HepG2 (cell line): ENCODE results near the gene INPP5E. TPM values are rescaled to one million over a fixed set of nuclear protein-coding genes. Genes with fewer than 3 reads are reported as not detected.

ENCODE experiments used
- ATAC-seq: fragments of 200-7000 bp; cut with Tn5 transposase; 3 replicates; pipeline ENCODE4 v1.9.1; 2020; ENCODE audit warnings: mild to moderate bottlenecking, moderate library complexity
- BruUV-seq: library from RNA; stranded (reverse); fragments of 400-500 nt; replicated peaks from 2 replicates; lab custom pipeline; 2021; lab: Mats Ljungman, UMichigan
- CTCF ChIA-PET: fragments of 300-600 bp; formaldehyde crosslinking; extraction: SDS; loops from one replicate; lab custom pipeline; 2021; ENCODE audit warnings: low total read pairs, inconsistent platforms, low intra/inter-chr PET ratio; lab: Yijun Ruan, JAX
- POLR2A ChIA-PET: fragments of 350-600 bp; sonication (Branson Sonifier 250); formaldehyde crosslinking; loops from one replicate; lab custom pipeline; 2020; ENCODE audit warnings: antibody characterized with exemption, inconsistent platforms; lab: Yijun Ruan, JAX
- DNase-seq: peaks from one replicate; pipeline ENCODE4 v3.0.0-alpha.2; 2015; ENCODE audit warnings: low spot score
- FAIRE-seq: peaks from 3 replicates; lab custom pipeline; 2011; peaks lifted over from hg19 to GRCh38; lab: Jason Lieb, UNC
- H2AFZ ChIP-seq: one replicate; pipeline ENCODE4 v1.6.1; 2011; ENCODE audit warnings: low read length, inconsistent platforms
- H3K27ac ChIP-seq: fragments of 300-600 bp; 3 replicates; pipeline ENCODE4 v1.8.0; 2011; ENCODE audit warnings: mixed run types, mild to moderate bottlenecking, mixed read lengths, low read length, inconsistent platforms; ENCODE audit not compliant: insufficient read depth; ENCODE audit errors: extremely low read length
- H3K27me3 ChIP-seq, 2 experiments: fragments of 200-600 bp in 1 of 2; 2 replicates in 1 of 2; 3 replicates in 1 of 2; pipeline versions ENCODE4 v1.6.0 to v1.8.0; 2011; ENCODE audit warnings: low read length in 2 of 2, mild to moderate bottlenecking in 2 of 2, moderate library complexity in 2 of 2, inconsistent platforms in 1 of 2; ENCODE audit not compliant: insufficient read depth in 2 of 2, control insufficient read depth in 1 of 2
- H3K36me3 ChIP-seq, 2 experiments: fragments of 200-600 bp in 1 of 2; replicated peaks in 1 of 2; 2 replicates in 1 of 2; 3 replicates in 1 of 2; pipeline versions ENCODE4 v1.5.1 to v1.8.0; 2011; ENCODE audit warnings: low read length in 2 of 2, inconsistent platforms in 1 of 2; ENCODE audit not compliant: insufficient read depth in 2 of 2, control insufficient read depth in 1 of 2
- H3K4me1 ChIP-seq: 2 replicates; pipeline ENCODE4 v1.5.1; 2012; ENCODE audit warnings: low read length, inconsistent platforms; ENCODE audit not compliant: insufficient read depth
- H3K4me2 ChIP-seq: 2 replicates; pipeline ENCODE4 v1.6.0; 2011; ENCODE audit warnings: low read depth, low read length, inconsistent platforms
- H3K4me3 ChIP-seq, 3 experiments: fragments of 200-600 bp in 1 of 3; sonication (generic), shearing (Covaris generic) in 1 of 3; replicated peaks in 1 of 3; 2 replicates each; pipeline ENCODE4 v1.5.1; 2011 to 2016; ENCODE audit warnings: low read length in 3 of 3, inconsistent platforms in 2 of 3, low read depth in 2 of 3, mild to moderate bottlenecking in 2 of 3, control low read depth in 1 of 3, mixed read lengths in 1 of 3; ENCODE audit not compliant: insufficient read depth in 1 of 3
- H3K79me2 ChIP-seq: one replicate; pipeline ENCODE4 v1.6.1; 2011; ENCODE audit warnings: low read length, inconsistent platforms; ENCODE audit not compliant: insufficient read depth
- H3K9ac ChIP-seq: 2 replicates; pipeline ENCODE4 v1.6.0; 2011; ENCODE audit warnings: mild to moderate bottlenecking, low read depth, low read length, inconsistent platforms; ENCODE audit not compliant: insufficient read depth
- H3K9me3 ChIP-seq: 2 replicates; pipeline ENCODE4 v1.5.1; 2012; ENCODE audit warnings: mild to moderate bottlenecking, low read length
- H4K20me1 ChIP-seq: 2 replicates; pipeline ENCODE4 v1.6.0; 2011; ENCODE audit warnings: inconsistent platforms, mild to moderate bottlenecking, low read length, moderate library complexity; ENCODE audit not compliant: insufficient read depth
- ASH2L ChIP-seq: fragments of 300-600, 200-600 bp; sonication (generic); IDR thresholded peaks from 2 replicates; pipeline ENCODE4 v1.7.0; 2017; ENCODE audit warnings: low read depth, mild to moderate bottlenecking, moderate library complexity, mixed read lengths, low read length; ENCODE audit not compliant: insufficient read length
- CC2D1A ChIP-seq: sonication (generic); formaldehyde crosslinking; IDR thresholded peaks from 2 replicates; pipeline ENCODE4 v1.8.1; 2023; ENCODE audit warnings: mild to moderate bottlenecking, missing genetic modification reagents
- DRAP1 ChIP-seq: IDR thresholded peaks from 2 replicates; pipeline ENCODE4 v1.6.1; 2016; ENCODE audit warnings: missing genetic modification reagents, missing compliant biosample characterization
- MAF1 ChIP-seq: sonication (generic); formaldehyde crosslinking; IDR thresholded peaks from 2 replicates; pipeline ENCODE4 v1.5.0; 2020; ENCODE audit warnings: missing genetic modification reagents, borderline replicate concordance
- MEIS2 ChIP-seq: sonication (generic); formaldehyde crosslinking; IDR thresholded peaks from 2 replicates; pipeline ENCODE4 v1.9.0; 2021; ENCODE audit warnings: mild to moderate bottlenecking, missing genetic modification reagents
- ONECUT2 ChIP-seq: sonication (generic); formaldehyde crosslinking; IDR thresholded peaks from 2 replicates; pipeline ENCODE4 v1.4.0; 2020; ENCODE audit warnings: missing genetic modification reagents
- PAX8 ChIP-seq: sonication (generic); formaldehyde crosslinking; IDR thresholded peaks from 2 replicates; pipeline ENCODE4 v1.8.0; 2022; ENCODE audit warnings: mild to moderate bottlenecking, missing genetic modification reagents, borderline replicate concordance
- POLR2A ChIP-seq, 2 experiments: IDR thresholded peaks; 2 replicates each; pipeline ENCODE4 v1.6.1; 2011; ENCODE audit warnings: low read depth in 2 of 2, low read length in 2 of 2, mild to moderate bottlenecking in 1 of 2, moderate library complexity in 1 of 2; ENCODE audit not compliant: insufficient read depth in 1 of 2
- TEAD3 ChIP-seq: optimal IDR thresholded peaks from 2 replicates; pipeline ENCODE3; 2016; ENCODE audit warnings: borderline replicate concordance
- TSC22D2 ChIP-seq: sonication (generic); formaldehyde crosslinking; IDR thresholded peaks from 2 replicates; pipeline ENCODE4 v1.5.1; 2020; ENCODE audit warnings: missing genetic modification reagents, mild to moderate bottlenecking, borderline replicate concordance
- YEATS4 ChIP-seq: sonication (generic); formaldehyde crosslinking; IDR thresholded peaks from 2 replicates; pipeline ENCODE4 v1.4.0; 2020; ENCODE audit warnings: missing genetic modification reagents, borderline replicate concordance
- ZNF512 ChIP-seq: sonication (generic); formaldehyde crosslinking; IDR thresholded peaks from 2 replicates; pipeline ENCODE4 v1.4.0; 2020; ENCODE audit warnings: mild to moderate bottlenecking, missing genetic modification reagents
- WGBS: methylation state at CpG from one replicate; pipeline ENCODE4 v1.1.6; 2017; ENCODE audit warnings: low lambda C conversion rate; 5-methylcytosine and 5-hydroxymethylcytosine counted together
- in situ Hi-C: cut with HindIII; loops from 2 replicates; pipeline ENCODE4 v1.10.0; 2017; ENCODE audit warnings: low pct_unique_long_range_greater_than_20kb; ENCODE audit not compliant: extremely low pct_ligation_motif_present
- intact Hi-C: fragments of 100-400 bp; cut with micrococcal nuclease; formaldehyde crosslinking; loops from one replicate; pipeline ENCODE4 v1.10.0; 2022; ENCODE audit not compliant: unreplicated experiment
- polyA plus RNA-seq, 8 experiments: library from polyadenylated mRNA; depleted of rRNA in 3 of 8; stranded (reverse) in 7 of 8; unstranded in 1 of 8; fragments of >200 nt; fragmentation: Illumina TruSeq in 4 of 8; extraction: Trizol in 4 of 8; gene quantifications; 2 replicates each; pipeline versions ENCODE4 v1.2.1 to v1.2.3, GENCODE V29; 2011 to 2016; ENCODE audit warnings: low read depth in 4 of 8, missing spikeins in 1 of 8, mixed read lengths in 1 of 8; ENCODE audit not compliant: insufficient read depth in 1 of 8
- total RNA-seq, 5 experiments: library from RNA; depleted of rRNA; stranded (reverse); fragments of >200 nt; fragmentation: Illumina TruSeq; extraction: Trizol; gene quantifications; 2 replicates each; pipeline ENCODE4 v1.2.3, GENCODE V29; 2016; ENCODE audit warnings: low read depth in 1 of 5
- TF ChIP-seq, protein P1 (sequence below): sonication (generic); formaldehyde crosslinking; IDR thresholded peaks from 2 replicates; pipeline ENCODE4 v1.4.0; 2020; ENCODE audit warnings: mild to moderate bottlenecking, missing genetic modification reagents
- TF ChIP-seq, protein P2 (sequence below): sonication (generic); formaldehyde crosslinking; IDR thresholded peaks from 2 replicates; pipeline ENCODE4 v1.5.0; 2020; ENCODE audit warnings: mild to moderate bottlenecking, missing genetic modification reagents
- TF ChIP-seq, protein P3 (sequence below), 2 experiments: sonication (generic) in 1 of 2; formaldehyde crosslinking in 1 of 2; IDR thresholded peaks; 2 replicates each; pipeline versions ENCODE4 v1.5.1 to v1.6.1; 2011 to 2020; ENCODE audit warnings: borderline replicate concordance in 1 of 2, low read depth in 1 of 2, low read length in 1 of 2, mild to moderate bottlenecking in 1 of 2, missing genetic modification reagents in 1 of 2, moderate library complexity in 1 of 2

Gene INPP5E
- total and polyA plus RNA-seq, 2 of the 13 experiments (the other 11 are each of a cell fraction or from before 2014, with no cell fraction given), result 5.5 TPM

- TF ChIP-seq, protein P1, sequence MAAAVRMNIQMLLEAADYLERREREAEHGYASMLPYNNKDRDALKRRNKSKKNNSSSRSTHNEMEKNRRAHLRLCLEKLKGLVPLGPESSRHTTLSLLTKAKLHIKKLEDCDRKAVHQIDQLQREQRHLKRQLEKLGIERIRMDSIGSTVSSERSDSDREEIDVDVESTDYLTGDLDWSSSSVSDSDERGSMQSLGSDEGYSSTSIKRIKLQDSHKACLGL (CRISPR knock-in tag), result 0 out of 2 replicates have a peak, but pooled peaks have one; percentile 26
- TF ChIP-seq MAF1 (CRISPR knock-in tag) (no peak), ASH2L (peak; percentile 62)
- TF ChIP-seq, all 625 proteins: peak for 12
Measured at GRCh38 chr9:136482046-136482792, 42.6 kb upstream of the INPP5E start (continued).

DNA sequence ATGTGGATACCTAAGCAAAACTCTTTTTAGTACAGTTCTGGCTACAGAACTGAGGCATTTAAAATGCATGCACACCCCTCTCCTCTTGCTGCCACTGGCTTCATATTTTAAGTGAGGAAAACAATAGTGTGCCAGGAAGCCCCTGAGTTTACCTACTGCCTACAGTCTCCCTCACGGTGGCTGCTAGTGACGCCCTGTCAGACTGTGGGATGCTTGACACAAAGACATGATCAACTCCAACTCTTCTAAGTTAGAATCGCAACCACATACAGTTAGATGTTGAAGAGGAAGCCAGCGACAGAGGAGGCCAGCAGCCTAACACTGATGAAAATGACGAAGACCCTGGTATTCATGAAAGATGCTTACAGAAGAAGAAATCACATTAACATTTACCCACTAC is 41.9 kb upstream of the INPP5E start:
- CTCF ChIA-PET, result no interaction called here
- Histone ChIP-seq H3K27ac (peak overlapping the region; percentile 92), H3K27me3 (peaks cover 1 to 6% of the 10 kb centered on the region in 2 experiments; a peak in 2 of 5 replicates), H3K4me1 (peaks cover 42% of the 10 kb centered on the region), H3K4me2 (peak overlapping the region; percentile 94), H4K20me1 (peaks cover 47% of the 10 kb centered on the region), H3K9ac (peak overlapping the region; percentile 99), H3K4me3 (peak overlapping the region; percentile 74 to 98 (median 87)), H3K36me3 (peaks cover 12 to 31% of the 10 kb centered on the region in 2 experiments; a peak in 4 of 5 replicates), H2AFZ (no peak overlapping the region), H3K79me2 (peaks cover 44% of the 10 kb centered on the region), H3K9me3 (no peaks in the 10 kb centered on the region)
- WGBS, result 23% methylated on average over 5 of the region's 5 CpGs
- FAIRE-seq (peak; percentile 8), DNase-seq (no peak), ATAC-seq (no peak)
- in situ Hi-C loops (no loop called here), intact Hi-C loops (no loop called here)
- POLR2A ChIA-PET, result no interaction called here
- no TSS peak for BruUV-seq
- TF ChIP-seq CC2D1A, result no peak
- TF ChIP-seq ZNF512 (CRISPR knock-in tag), result no peak
- TF ChIP-seq, protein P2, sequence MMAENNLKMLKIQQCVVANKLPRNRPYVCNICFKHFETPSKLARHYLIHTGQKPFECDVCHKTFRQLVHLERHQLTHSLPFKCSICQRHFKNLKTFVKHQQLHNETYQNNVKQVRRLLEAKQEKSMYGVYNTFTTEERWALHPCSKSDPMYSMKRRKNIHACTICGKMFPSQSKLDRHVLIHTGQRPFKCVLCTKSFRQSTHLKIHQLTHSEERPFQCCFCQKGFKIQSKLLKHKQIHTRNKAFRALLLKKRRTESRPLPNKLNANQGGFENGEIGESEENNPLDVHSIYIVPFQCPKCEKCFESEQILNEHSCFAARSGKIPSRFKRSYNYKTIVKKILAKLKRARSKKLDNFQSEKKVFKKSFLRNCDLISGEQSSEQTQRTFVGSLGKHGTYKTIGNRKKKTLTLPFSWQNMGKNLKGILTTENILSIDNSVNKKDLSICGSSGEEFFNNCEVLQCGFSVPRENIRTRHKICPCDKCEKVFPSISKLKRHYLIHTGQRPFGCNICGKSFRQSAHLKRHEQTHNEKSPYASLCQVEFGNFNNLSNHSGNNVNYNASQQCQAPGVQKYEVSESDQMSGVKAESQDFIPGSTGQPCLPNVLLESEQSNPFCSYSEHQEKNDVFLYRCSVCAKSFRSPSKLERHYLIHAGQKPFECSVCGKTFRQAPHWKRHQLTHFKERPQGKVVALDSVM (CRISPR knock-in tag), result no peak
- 0 out of 4 replicates have a peak, but pooled peaks of 1 of the 2 experiments have one; percentile 20 for TF ChIP-seq POLR2A (IDR thresholded peaks at IDR 0.05; ENCODE audit: insufficient read depth in 1 of 2, low read depth in 2 of 2, low read length in 2 of 2)
- peak; percentile 13 for TF ChIP-seq TEAD3 (CRISPR knock-in tag)
- no peak for TF ChIP-seq TSC22D2
- TF ChIP-seq PAX8, result no peak
- TF ChIP-seq, protein P3, sequence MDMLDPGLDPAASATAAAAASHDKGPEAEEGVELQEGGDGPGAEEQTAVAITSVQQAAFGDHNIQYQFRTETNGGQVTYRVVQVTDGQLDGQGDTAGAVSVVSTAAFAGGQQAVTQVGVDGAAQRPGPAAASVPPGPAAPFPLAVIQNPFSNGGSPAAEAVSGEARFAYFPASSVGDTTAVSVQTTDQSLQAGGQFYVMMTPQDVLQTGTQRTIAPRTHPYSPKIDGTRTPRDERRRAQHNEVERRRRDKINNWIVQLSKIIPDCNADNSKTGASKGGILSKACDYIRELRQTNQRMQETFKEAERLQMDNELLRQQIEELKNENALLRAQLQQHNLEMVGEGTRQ (IDR thresholded peaks at IDR 0.05; ENCODE audit: low read depth, low read length), result no peak
- TF ChIP-seq, protein P3 (CRISPR knock-in tag; IDR thresholded peaks at IDR 0.05; ENCODE audit: borderline replicate concordance), result no peak
- no peak for TF ChIP-seq ONECUT2 (CRISPR knock-in tag)
- TF ChIP-seq DRAP1 (CRISPR knock-in tag), result no peak
- TF ChIP-seq YEATS4 (CRISPR knock-in tag), result no peak
- no peak for TF ChIP-seq MEIS2 (CRISPR knock-in tag)
